ENCODE measurements around the gene EDN2. TPM values are rescaled to one million over a fixed set of nuclear protein-coding genes. Genes with fewer than 3 reads are reported as not detected.

The EDN2 gene
- total RNA-seq, 2 experiments from 2014 or later = not detected

DNA sequence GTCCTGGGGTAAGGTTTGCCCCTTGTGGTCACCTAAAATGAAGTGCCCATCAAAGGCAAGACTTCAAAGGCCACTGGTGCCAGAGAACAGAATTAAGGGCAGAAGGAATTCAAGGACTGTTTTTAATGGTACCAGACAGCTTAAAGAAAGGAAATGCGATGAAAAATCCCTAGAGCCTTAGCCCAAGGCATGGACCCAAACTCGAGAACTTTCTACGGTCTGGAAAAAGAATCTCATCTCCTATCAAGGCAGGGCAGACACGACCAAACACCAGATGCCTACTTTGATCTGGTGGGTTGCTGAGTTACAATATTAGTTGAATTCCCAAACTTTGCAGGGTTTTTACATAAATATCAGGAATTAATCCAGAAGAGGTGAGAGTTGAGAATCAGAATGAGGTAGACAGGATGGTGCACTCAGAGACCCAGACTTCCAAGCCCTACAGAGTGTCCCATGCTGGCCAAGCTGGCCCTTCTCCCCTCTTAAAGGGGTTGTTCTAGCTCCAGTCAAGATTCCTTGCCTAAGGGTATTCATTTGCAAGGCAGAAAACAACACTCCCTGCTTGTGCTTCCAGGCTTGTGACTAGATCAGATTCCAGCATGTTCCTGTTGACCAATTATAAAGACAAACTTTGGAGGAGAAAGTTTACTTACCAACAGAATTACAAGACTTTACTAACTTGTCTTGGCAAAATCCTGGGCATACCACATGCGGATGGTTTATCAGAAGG lies 48.0 kb downstream of the EDN2 start:
- H3K36me3 Mint-ChIP-seq = no peaks in the 10 kb centered on the region
- H3K9me3 Mint-ChIP-seq = no peaks in the 10 kb centered on the region
- H3K4me1 Mint-ChIP-seq = no peaks in the 10 kb centered on the region
- H3K27ac Mint-ChIP-seq = no peak overlapping the region
- H3K4me3 Mint-ChIP-seq = no peak overlapping the region
- DNase-seq = no peak
- H3K27me3 Mint-ChIP-seq = peaks cover 25% of the 10 kb centered on the region

GRCh38 chr1:41435570-41436178 lies 48.8 kb downstream of the EDN2 start:
- no peak for DNase-seq
- H3K27ac Mint-ChIP-seq = no peak overlapping the region
- no peak overlapping the region for H3K4me3 Mint-ChIP-seq
- H3K36me3 Mint-ChIP-seq = no peaks in the 10 kb centered on the region
- H3K9me3 Mint-ChIP-seq = no peaks in the 10 kb centered on the region
- no peaks in the 10 kb centered on the region for H3K4me1 Mint-ChIP-seq
- peaks cover 25% of the 10 kb centered on the region for H3K27me3 Mint-ChIP-seq

DNA sequence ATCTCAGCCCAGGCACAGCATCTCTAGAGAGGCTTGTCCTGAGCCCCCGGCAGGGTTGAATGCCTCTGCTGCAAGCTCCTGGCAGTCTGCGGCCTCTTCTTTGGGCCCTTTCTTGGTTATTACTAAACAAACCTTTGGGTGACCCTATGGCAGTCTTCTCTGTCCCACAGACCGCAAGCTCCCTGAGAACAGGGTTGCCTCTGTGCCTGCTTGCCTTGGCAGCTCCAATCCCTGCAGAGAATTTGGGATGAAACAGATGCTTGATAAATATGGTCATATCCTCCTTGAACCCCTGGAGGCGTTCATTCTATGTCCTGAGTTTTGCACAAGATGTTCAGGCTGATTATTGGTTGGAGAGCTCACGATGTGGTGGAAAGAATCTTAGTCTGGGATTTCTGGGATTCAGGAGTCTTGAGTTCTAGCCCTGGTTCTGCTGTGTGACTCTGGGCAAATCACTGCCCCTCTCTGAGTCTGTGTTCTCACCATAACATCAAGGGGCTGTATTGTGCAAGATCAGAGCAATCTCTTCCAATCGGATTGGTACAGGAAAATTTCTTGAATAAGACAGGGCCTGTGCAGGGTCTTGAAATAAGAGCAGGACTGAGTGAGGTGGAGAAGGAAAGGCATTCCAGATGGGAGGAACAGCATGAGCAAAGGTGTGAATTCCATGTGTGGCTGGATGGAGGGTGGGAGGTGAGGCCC lies 49.6 kb downstream of the EDN2 start:
- Mint-ChIP-seq H3K9me3 (no peaks in the 10 kb centered on the region), H3K27ac (no peak overlapping the region), H3K27me3 (peaks cover 25% of the 10 kb centered on the region), H3K4me1 (no peaks in the 10 kb centered on the region), H3K36me3 (no peaks in the 10 kb centered on the region), H3K4me3 (no peak overlapping the region)
- DNase-seq = no peak

- H3K27ac Mint-ChIP-seq = no peak overlapping the region
These were observed 50.2 kb downstream of the EDN2 start for GRCh38 chr1:41434306-41434705.

GRCh38 chr1:41433501-41433900 lies 51.0 kb downstream of the EDN2 start:
- Mint-ChIP-seq H3K4me3 (no peak overlapping the region), H3K36me3 (no peaks in the 10 kb centered on the region), H3K4me1 (no peaks in the 10 kb centered on the region), H3K27ac (no peak overlapping the region), H3K27me3 (peaks cover 26% of the 10 kb centered on the region), H3K9me3 (no peaks in the 10 kb centered on the region)
- no peak for DNase-seq

More at GRCh38 chr1:41434306-41434705, 50.2 kb downstream of the EDN2 start:
- Mint-ChIP-seq H3K9me3 (no peaks in the 10 kb centered on the region), H3K36me3 (no peaks in the 10 kb centered on the region), H3K27me3 (peaks cover 25% of the 10 kb centered on the region), H3K4me1 (no peaks in the 10 kb centered on the region), H3K4me3 (no peak overlapping the region)
- no peak for DNase-seq

DNA sequence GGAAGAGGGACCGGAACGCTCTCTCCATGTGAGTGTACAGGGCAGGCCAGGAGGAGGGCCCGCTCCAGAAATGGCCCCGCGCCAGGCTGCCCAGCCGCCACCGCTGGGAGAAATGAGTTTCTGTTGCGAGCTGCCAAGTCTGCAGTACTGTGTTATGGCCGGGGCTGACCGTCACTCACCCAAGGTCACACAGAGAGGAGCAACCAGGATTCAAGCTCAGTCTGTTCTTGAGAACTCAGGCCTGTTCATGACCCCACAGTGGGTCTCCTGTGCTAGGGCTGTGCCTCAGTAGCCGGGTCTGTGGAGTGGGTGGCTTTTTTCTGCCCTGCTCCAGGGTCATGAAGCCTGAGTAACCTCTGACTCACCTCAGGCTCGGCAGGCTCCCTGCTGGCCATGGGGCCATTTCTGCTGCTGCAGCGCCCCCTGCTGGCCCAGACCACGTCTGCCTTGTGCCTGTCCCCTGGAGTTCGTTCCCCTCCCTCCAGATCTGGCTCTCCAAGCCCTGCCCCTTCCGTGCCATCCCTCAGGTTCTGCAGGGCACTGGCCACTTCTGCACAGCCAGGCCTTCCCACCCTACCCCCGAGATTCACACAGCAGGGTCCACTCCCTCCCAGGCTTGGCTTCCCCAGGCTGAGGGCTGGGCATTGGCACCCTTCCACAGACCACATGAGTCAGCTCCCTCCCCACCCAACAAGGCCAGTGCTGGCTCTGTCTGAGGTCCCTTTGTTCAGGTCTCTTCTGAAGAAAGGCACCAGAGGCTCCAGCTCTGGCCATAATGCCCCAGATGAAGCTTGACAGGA lies 51.8 kb downstream of the EDN2 start:
- Mint-ChIP-seq H3K27ac (no peak overlapping the region), H3K27me3 (peaks cover 30% of the 10 kb centered on the region), H3K36me3 (no peaks in the 10 kb centered on the region), H3K9me3 (no peaks in the 10 kb centered on the region), H3K4me1 (no peaks in the 10 kb centered on the region), H3K4me3 (no peak overlapping the region)
- peak; percentile 75 for DNase-seq

DNA sequence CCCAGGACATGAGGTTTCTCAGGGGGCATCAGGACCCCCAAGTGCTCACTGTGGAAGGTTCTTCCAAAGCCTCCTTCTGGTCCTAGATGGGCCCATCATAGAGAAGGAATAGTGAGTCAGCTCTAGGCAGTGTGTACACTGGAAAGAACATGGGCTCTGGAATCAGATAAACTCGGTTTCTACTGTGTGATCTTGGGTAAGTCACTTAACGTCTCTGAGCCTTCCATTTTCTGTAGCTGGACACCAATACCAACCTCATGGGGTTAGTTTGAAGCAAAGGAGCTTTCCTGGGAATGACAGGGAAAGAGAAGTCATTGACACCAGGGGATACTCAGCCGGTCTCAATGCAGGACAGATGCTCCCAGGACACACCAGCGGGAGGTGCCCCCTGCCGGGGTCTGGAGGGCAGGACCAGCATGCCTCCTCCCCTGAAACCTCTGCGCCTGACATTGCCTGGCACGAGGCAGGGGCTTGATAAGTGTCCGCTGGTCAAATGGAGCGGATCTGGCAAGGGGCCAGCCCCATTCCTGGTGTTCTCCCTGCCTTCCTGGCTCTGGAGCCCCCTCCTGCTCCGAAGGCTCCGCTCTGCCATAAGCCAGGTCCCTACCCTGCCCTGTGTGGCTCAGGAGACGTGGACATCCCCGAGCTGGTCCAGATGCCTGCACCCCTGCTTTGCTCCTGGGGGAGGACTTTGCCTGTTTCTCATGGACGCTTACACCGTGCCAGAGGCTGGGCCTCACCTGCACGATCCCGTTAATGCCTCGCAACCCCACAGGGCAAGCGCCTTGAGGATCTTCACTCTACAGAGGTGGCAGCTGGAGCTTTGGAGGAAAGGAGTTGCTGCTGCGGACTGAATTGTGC lies 52.8 kb downstream of the EDN2 start:
- no peaks in the 10 kb centered on the region for H3K9me3 Mint-ChIP-seq
- no peak overlapping the region for H3K27ac Mint-ChIP-seq
- no peak overlapping the region for H3K4me3 Mint-ChIP-seq
- no peaks in the 10 kb centered on the region for H3K36me3 Mint-ChIP-seq
- no peaks in the 10 kb centered on the region for H3K4me1 Mint-ChIP-seq
- DNase-seq = no peak
- peaks cover 28% of the 10 kb centered on the region for H3K27me3 Mint-ChIP-seq

DNA sequence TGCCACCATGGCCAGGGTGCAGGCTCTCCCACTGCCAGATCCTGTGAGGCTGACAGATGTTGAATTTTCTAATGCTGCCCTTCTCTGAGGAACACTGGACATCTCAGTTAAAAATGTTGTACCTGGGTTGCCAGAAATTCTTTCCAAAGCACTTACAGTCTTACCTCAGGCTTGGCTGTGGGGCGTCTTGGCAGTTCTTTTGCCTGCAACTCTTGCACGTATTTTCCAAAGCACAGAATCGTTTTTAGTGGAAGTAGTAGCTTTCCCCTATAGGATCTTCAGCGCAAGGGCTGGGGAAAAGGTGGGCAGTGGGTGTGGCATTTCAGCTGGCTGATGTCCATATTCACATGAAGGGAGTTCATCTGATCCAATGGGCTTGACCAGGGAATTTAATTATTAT lies 53.9 kb downstream of the EDN2 start:
- Mint-ChIP-seq H3K27me3 (peaks cover 24% of the 10 kb centered on the region), H3K4me1 (no peaks in the 10 kb centered on the region), H3K27ac (no peak overlapping the region), H3K4me3 (no peak overlapping the region), H3K36me3 (no peaks in the 10 kb centered on the region), H3K9me3 (no peaks in the 10 kb centered on the region)
- DNase-seq = no peak

DNA sequence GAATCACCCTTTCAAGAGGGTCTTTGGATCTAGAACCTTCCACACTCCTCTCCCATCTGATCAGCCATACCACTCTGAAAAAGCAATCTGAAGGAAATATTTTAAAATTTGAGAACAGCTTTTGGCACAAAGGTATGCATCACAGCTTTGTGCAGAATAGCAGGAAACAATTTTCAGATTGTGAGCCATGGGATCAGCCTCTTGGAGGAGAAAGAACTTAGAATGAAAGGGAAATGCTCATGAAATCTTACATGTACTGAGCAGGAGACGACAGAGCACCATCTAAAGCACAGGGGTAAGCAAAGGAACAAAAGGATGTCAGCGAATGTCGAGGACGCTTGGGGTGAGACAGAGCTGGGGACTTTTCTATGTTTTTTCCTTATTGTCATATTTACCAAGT lies 54.4 kb downstream of the EDN2 start:
- Mint-ChIP-seq H3K36me3 (no peaks in the 10 kb centered on the region), H3K27ac (no peak overlapping the region), H3K4me3 (no peak overlapping the region), H3K9me3 (no peaks in the 10 kb centered on the region), H3K27me3 (peaks cover 19% of the 10 kb centered on the region), H3K4me1 (no peaks in the 10 kb centered on the region)
- no peak for DNase-seq

GRCh38 chr1:41429641-41430035 lies 54.8 kb downstream of the EDN2 start:
- Mint-ChIP-seq H3K36me3 (no peaks in the 10 kb centered on the region), H3K4me3 (no peak overlapping the region), H3K27me3 (peaks cover 15% of the 10 kb centered on the region), H3K9me3 (no peaks in the 10 kb centered on the region), H3K4me1 (no peaks in the 10 kb centered on the region), H3K27ac (no peak overlapping the region)
- DNase-seq = no peak

Other genes starting within 250 kb of the EDN2 start
- 10 to 100 TPM; 26.3 to 27.8 TPM for gene SCMH1, start 242.4 kb downstream of the EDN2 start, total RNA-seq
- under 1 TPM; 0.19 to 0.34 TPM for gene FOXO6, start 123.2 kb downstream of the EDN2 start, total RNA-seq

Measured in activated naive CD8-positive, alpha-beta T cell treated with anti-CD3 and anti-CD28 coated beads for 36 hours (primary cell).